RWPE1 (cell line): Measurements from ENCODE around the gene DNAAF5.

ENCODE experiments used
- CTCF ChIA-PET: fragments of 350-600 bp; sonication (Branson Sonifier 250); formaldehyde crosslinking; extraction: SDS; loops from one replicate; lab custom pipeline; 2021; lab: Yijun Ruan, JAX
- POLR2A ChIA-PET: fragments of 400-600 bp; formaldehyde crosslinking; extraction: SDS; loops from one replicate; lab custom pipeline; 2020; ENCODE audit warnings: antibody characterized with exemption; ENCODE audit not compliant: low non-redundant PET; lab: Yijun Ruan, JAX
- DNase-seq: peaks from one replicate; pipeline ENCODE4 v3.0.0; 2012; ENCODE audit warnings: low spot score
- H3K27ac ChIP-seq: fragments of 450-650 bp; 2 replicates; pipeline ENCODE4 v1.5.1; 2017
- TF ChIP-seq, protein P1 (sequence below): fragments of 450-650 bp; conservative IDR thresholded peaks from 2 replicates; pipeline ENCODE4 v1.5.1; 2017; ENCODE audit warnings: low read depth, mild to moderate bottlenecking

DNAAF5 gene

DNA sequence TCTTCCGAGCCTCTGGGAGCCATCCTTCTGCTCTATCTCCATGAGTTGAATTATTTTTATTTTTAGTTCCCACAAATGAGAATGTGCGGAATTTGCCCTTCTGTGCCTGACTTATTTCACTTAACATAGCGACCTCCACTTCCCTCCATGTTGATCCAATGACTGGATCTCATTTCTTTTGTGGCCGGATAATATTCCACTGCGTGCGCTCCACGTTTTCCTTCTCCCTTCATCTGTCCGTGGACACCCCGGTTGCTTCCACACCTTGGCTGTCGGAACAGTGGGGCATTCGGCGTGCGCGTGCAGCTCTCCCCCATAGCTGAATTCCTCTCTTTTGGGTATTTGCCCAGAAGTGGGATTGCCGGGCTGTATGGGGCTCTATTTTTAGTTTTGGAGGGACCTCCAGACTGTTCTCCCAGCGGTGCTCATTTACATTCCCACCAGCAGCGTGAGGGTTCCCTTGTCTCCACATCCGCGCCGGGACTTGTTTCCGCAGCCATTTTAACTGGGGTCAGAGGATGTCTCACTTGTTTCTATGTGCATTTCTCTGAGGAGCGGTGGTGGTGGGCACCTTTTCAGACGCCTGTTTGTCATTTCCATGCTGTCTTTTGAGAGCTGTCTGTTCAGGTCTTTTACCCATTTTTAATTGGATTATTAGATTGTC is 54.8 kb downstream of the DNAAF5 start:
- TF ChIP-seq, protein P1, sequence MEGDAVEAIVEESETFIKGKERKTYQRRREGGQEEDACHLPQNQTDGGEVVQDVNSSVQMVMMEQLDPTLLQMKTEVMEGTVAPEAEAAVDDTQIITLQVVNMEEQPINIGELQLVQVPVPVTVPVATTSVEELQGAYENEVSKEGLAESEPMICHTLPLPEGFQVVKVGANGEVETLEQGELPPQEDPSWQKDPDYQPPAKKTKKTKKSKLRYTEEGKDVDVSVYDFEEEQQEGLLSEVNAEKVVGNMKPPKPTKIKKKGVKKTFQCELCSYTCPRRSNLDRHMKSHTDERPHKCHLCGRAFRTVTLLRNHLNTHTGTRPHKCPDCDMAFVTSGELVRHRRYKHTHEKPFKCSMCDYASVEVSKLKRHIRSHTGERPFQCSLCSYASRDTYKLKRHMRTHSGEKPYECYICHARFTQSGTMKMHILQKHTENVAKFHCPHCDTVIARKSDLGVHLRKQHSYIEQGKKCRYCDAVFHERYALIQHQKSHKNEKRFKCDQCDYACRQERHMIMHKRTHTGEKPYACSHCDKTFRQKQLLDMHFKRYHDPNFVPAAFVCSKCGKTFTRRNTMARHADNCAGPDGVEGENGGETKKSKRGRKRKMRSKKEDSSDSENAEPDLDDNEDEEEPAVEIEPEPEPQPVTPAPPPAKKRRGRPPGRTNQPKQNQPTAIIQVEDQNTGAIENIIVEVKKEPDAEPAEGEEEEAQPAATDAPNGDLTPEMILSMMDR: no peak
- DNase-seq: no peak
- H3K27ac ChIP-seq: peak overlapping the region; percentile 4; the same call in 1 of the 2 replicates
- POLR2A ChIA-PET: no interaction called here
- CTCF ChIA-PET: interaction anchor here (1.0 kb wide), 1 partner anchor 460 kb away, joined by 3 read pairs; no protein-coding TSS in a partner anchor

DNA sequence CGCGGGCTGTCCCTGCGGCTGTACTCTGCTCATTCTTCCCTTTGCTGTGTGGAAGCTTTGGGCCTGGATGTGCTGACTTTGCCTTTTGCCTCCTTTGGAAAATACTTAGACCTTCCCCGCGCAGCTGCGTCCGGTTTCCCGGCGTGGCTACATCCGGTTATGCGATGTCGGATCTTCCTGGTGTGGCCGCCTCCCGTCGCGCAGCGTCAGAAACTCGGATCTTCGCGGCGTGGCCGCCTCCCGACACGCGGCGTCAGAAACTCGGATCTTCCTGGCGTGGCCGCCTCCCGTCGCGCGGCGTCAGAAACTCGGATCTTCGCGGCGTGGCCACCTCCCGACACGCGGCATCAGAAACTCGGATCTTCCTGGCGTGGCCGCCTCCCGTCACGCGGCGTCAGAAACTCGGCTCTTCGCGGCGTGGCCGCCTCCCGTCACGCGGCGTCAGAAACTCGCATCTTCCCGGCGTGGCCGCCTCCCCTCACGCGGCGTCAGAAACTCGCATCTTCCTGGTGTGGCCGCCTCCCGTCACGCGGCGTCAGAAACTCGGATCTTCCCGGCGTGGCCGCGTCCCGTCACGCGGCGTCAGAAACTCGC is 55.5 kb downstream of the DNAAF5 start:
- ChIA-PET POLR2A (no interaction called here), CTCF (interaction anchor here (1.0 kb wide), 1 partner anchor 460 kb away, joined by 3 read pairs; no protein-coding TSS in a partner anchor)
- DNase-seq: no peak
- H3K27ac ChIP-seq: peak overlapping the region; percentile 4; the same call in 1 of the 2 replicates
- TF ChIP-seq, protein P1: no peak

DNA sequence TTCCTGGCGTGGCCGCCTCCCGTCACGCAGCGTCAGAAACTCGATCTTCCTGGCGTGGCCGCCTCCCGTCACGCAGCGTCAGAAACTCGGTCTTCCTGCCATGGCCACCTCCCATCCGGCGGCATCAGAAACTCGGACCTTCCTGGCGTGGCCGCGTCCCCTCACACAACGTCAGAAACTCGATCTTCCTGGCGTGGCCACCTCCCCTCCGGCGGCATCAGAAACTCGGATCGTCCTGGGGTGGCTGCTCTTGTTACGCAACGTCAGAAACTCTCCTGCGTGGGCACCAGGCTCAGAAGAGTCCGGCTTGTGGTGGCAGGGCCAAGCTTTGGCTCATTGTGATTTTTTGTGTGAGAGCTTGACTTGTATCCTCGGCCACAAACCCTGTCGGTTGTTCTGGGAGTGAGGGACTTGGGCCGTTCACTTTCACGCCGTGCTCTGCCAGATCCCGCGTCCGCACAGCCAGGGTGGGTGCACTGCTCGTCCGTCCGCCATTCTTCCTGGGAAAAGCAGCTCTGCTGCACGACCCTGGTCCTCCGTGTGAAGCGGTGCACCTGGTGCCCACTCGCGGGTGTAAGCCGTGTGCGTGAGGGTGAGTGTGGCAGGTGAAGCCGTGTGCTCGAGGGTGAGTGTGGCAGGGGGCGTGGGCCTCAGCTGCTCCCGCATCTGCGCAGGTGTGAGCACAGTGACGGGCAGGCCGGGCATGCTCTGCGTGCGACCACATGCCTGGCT is 56.4 kb downstream of the DNAAF5 start:
- peak overlapping the region; percentile 0; the same call in 1 of the 2 replicates for H3K27ac ChIP-seq
- CTCF ChIA-PET: interaction anchor here (1.5 kb wide), 1 partner anchor 91 kb away, joined by 6 read pairs; no protein-coding TSS in a partner anchor
- TF ChIP-seq, protein P1: no peak
- POLR2A ChIA-PET: no interaction called here
- no peak for DNase-seq

DNA sequence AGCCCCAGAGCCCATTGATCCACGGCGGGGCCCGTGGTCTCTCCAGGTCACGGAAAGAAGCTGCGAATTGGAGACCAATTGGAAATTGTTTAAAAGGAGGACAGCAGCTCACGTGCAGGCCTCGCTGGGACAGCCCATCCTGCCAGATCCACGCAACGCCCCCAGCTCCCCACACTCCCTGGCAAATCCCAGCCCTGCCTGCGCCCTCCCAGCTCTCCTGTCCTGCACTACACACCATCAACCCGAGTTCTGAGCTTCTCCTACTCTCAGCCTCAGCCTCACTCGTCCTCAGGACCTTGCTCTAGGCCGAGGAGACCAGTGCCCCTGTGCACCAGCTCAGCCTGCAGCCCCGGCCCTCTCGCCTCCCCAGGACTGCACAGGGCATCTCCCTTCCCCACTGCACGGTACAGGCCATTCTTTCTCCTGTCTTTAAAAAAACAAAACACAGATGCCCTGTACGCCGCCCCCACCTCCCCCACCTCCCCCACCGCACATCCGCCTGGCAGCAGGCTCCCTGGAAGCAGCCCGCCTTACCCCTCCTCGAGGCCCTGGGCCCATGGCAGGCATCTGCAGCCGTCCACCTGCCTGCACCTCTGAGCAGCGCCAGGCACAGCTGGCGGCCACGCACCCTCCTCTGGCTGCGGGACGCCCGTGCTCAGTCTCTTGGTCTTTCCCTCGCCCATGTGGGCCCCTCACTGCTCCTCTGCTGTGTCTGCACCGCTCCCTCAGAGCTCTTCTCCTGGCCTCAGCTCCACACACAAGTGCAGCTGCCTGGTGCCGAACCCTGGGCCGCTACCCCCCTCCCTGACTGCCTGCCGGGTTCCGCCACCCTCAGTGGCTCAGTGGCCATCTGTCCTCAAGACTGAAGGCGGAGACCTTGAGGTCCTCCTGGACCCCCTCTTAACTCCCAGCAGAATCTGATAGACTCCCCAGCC is 57.3 kb downstream of the DNAAF5 start:
- TF ChIP-seq, protein P1: no peak
- CTCF ChIA-PET: interaction anchor here (1.5 kb wide), 1 partner anchor 90 kb away, joined by 6 read pairs; no protein-coding TSS in a partner anchor
- peak overlapping the region; percentile 5; the same call in 1 of the 2 replicates for H3K27ac ChIP-seq
- no peak for DNase-seq
- POLR2A ChIA-PET: no interaction called here

DNA sequence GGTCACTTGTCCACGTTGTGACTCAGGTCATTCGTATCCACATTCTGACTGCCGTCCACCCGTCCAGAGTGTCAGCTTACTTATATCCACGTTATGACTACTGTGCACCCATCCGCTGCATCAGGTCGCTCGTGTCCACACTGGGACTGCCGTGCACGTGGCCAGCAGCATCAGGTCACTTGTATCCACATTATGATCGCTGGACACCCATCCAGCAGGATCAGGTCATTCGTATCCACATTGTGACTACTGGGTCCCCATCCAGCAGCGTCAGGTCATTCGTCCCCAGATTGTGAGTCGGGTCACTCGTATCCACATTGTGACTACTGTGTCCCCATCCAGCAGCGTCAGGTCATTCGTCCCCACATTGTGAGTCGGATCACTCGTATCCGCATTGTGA is 58.5 kb downstream of the DNAAF5 start:
- ChIA-PET CTCF (no interaction called here), POLR2A (no interaction called here)
- H3K27ac ChIP-seq: peak overlapping the region; percentile 47
- TF ChIP-seq, protein P1: no peak
- DNase-seq: no peak
